ENCODE results near the gene STK11IP. TPM values are rescaled to one million over a fixed set of nuclear protein-coding genes. Genes with fewer than 3 reads are reported as not detected.
A peak's percentile ranks its signal among the peaks of the same experiment; 100 is the strongest.

The STK11IP gene
- total and polyA plus RNA-seq, 2 of the 13 experiments (the other 11 are each of a cell fraction or from before 2014, with no cell fraction given): 12.8 to 24.0 TPM

DNA sequence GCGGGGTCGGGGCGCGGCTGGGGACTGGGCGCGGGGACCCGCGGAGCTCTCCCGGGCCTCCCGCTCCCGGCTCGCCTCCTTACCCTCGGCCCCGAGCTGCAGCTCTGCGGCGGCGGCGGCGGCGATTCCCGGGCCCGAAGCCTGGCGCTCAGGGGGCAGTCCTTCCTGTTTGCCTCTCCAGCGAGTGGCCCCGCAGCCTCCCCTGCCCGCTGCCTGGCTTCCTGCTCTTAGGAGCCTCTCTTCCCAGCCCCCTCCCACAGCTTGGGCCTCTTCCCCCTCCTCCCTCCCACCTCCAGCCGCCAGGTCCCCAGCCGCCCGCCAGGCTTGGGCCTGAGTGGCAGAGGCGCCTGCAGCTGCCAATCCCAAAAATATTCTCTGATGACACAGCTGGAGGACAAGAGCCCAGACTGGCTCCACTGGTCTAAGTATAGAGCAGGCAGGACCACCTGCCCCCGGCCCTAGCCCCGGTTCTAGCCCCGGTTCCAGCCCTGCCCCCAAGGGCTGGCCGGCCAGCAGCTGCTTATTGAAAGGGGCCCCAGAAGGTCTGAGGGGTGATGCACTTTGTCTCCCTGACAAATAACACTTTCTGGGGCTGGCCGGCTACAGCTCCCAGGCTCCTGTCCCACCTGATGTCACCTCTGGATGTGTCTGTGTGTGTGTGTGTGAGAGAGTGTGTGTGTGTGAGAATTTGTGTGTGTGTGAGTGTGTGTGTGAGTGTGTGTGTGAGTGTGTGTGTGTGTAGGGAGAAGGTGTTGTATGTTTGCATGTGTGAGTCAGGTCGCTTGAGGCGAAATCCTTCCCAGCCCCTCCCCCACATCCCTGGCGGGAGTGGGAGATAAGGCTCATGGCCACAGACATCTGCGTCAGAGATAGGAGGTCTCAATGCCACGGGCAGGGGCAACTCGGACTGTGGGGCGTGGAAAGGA is 26.1 kb upstream of the STK11IP start, which contains the start of gene OBSL1 (continued):
- peak; percentile 92 for TF ChIP-seq TBX2 (CRISPR knock-in tag; IDR thresholded peaks at IDR 0.05; ENCODE audit: borderline replicate concordance)
- TF ChIP-seq NFE2 (CRISPR knock-in tag; IDR thresholded peaks at IDR 0.05): no peak
- TF ChIP-seq THAP11 (CRISPR knock-in tag; IDR thresholded peaks at IDR 0.05): peak; percentile 62
- peak; percentile 88 for TF ChIP-seq ZSCAN29 (CRISPR knock-in tag; conservative IDR thresholded peaks at IDR 0.05)
- peak; percentile 47; the same call in 1 of the 2 replicates for TF ChIP-seq GLI4 (CRISPR knock-in tag; IDR thresholded peaks at IDR 0.05; ENCODE audit: borderline replicate concordance)
- TF ChIP-seq ZNF567 (CRISPR knock-in tag; IDR thresholded peaks at IDR 0.05; ENCODE audit: borderline replicate concordance): peak; percentile 17; the same call in 1 of the 2 replicates
- TF ChIP-seq ZNF737 (CRISPR knock-in tag; IDR thresholded peaks at IDR 0.05; ENCODE audit: borderline replicate concordance): 0 out of 2 replicates have a peak, but pooled peaks have one; percentile 27
- peak; percentile 78; the same call in 1 of the 2 replicates for TF ChIP-seq ZNF704 (CRISPR knock-in tag; IDR thresholded peaks at IDR 0.05; ENCODE audit: borderline replicate concordance)
- TF ChIP-seq TSC22D2 (CRISPR knock-in tag; IDR thresholded peaks at IDR 0.05; ENCODE audit: borderline replicate concordance): no peak; the same call in 1 of the 2 replicates
- peak; percentile 49; the same call in 1 of the 2 replicates for TF ChIP-seq TCF7 (IDR thresholded peaks at IDR 0.05; ENCODE audit: low read depth)
- peak; percentile 38 for TF ChIP-seq FOXO1 (CRISPR knock-in tag; IDR thresholded peaks at IDR 0.05)
- peak; percentile 85 for TF ChIP-seq XRCC5 (optimal IDR thresholded peaks at IDR 0.05; ENCODE audit: low read length)
- TF ChIP-seq ZNF136 (CRISPR knock-in tag; IDR thresholded peaks at IDR 0.05; ENCODE audit: low read depth): peak; percentile 96
- no peak for TF ChIP-seq ZNF557 (CRISPR knock-in tag; IDR thresholded peaks at IDR 0.05)
- peak; percentile 81 for TF ChIP-seq ZNF747 (CRISPR knock-in tag; IDR thresholded peaks at IDR 0.05; ENCODE audit: borderline replicate concordance)
- peak; percentile 73; the same call in 1 of the 2 replicates for TF ChIP-seq ZNF841 (CRISPR knock-in tag; IDR thresholded peaks at IDR 0.05; ENCODE audit: borderline replicate concordance)
- TF ChIP-seq PAWR (CRISPR knock-in tag; IDR thresholded peaks at IDR 0.05; ENCODE audit: borderline replicate concordance): no peak
- no peak for TF ChIP-seq ZNF530 (CRISPR knock-in tag; IDR thresholded peaks at IDR 0.05; ENCODE audit: low read depth)
- TF ChIP-seq, protein P1, sequence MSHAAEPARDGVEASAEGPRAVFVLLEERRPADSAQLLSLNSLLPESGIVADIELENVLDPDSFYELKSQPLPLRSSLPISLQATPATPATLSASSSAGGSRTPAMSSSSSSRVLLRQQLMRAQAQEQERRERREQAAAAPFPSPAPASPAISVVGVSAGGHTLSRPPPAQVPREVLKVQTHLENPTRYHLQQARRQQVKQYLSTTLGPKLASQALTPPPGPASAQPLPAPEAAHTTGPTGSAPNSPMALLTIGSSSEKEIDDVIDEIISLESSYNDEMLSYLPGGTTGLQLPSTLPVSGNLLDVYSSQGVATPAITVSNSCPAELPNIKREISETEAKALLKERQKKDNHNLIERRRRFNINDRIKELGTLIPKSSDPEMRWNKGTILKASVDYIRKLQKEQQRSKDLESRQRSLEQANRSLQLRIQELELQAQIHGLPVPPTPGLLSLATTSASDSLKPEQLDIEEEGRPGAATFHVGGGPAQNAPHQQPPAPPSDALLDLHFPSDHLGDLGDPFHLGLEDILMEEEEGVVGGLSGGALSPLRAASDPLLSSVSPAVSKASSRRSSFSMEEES (CRISPR knock-in tag; IDR thresholded peaks at IDR 0.05): no peak
- no peak for TF ChIP-seq SMARCE1 (IDR thresholded peaks at IDR 0.05; ENCODE audit: borderline replicate concordance)
- peak; percentile 58; the same call in 1 of the 2 replicates for TF ChIP-seq ZMYM3 (CRISPR knock-in tag; IDR thresholded peaks at IDR 0.05)
- TF ChIP-seq NR2F1 (CRISPR knock-in tag; IDR thresholded peaks at IDR 0.05): peak; percentile 7 to 51; a peak in 2 of 4 replicates
- peak; percentile 65; the same call in 1 of the 2 replicates for TF ChIP-seq HDAC1 (CRISPR knock-in tag; IDR thresholded peaks at IDR 0.05)
- TF ChIP-seq PHB2 (IDR thresholded peaks at IDR 0.05; ENCODE audit: partially characterized antibody): no peak
- TF ChIP-seq POLR2G (IDR thresholded peaks at IDR 0.05; ENCODE audit: low read depth, low read length): peak; percentile 71
- TF ChIP-seq SMAD3 (CRISPR knock-in tag; IDR thresholded peaks at IDR 0.05): no peak; the same call in 1 of the 2 replicates
- TF ChIP-seq EZH2 (conservative IDR thresholded peaks at IDR 0.05; ENCODE audit: low read depth, low read length): no peak
- TF ChIP-seq ATF3 (CRISPR knock-in tag; IDR thresholded peaks at IDR 0.05): 0 out of 2 replicates have a peak, but pooled peaks have one; percentile 19

All from HepG2 (cell line).